GM12878 (cell line): ENCODE measurements around the gene SETD2.

ENCODE experiments used
- CREB1 ChIP-seq: IDR thresholded peaks from 2 replicates; pipeline ENCODE4 v1.6.1; 2012; ENCODE audit warnings: low read depth, mild to moderate bottlenecking, inconsistent platforms
- CTCF ChIP-seq, 3 experiments: IDR thresholded peaks in 2 of 3; conservative IDR thresholded peaks in 1 of 3; 2 replicates each; pipeline ENCODE4 v1.5.1; 2011; ENCODE audit warnings: low read depth in 3 of 3, low read length in 3 of 3, mild to moderate bottlenecking in 3 of 3, control low read depth in 2 of 3, moderate library complexity in 2 of 3, inconsistent platforms in 1 of 3, mixed read lengths in 1 of 3; ENCODE audit not compliant: control insufficient read depth in 2 of 3, insufficient read depth in 1 of 3; ENCODE audit errors: extremely low read depth in 1 of 3
- GATAD2B ChIP-seq: fragments of 450-650 bp; conservative IDR thresholded peaks from 2 replicates; pipeline ENCODE4 v1.6.1; 2017; ENCODE audit warnings: low read depth, mild to moderate bottlenecking, moderate library complexity
- JUND ChIP-seq: IDR thresholded peaks from 2 replicates; pipeline ENCODE4 v1.6.1; 2012; ENCODE audit warnings: low read depth, mild to moderate bottlenecking, low read length, improper control_type of control experiment, moderate library complexity
- RCOR1 ChIP-seq: conservative IDR thresholded peaks from 2 replicates; pipeline ENCODE4 v1.6.1; 2012; ENCODE audit warnings: low read depth, low read length, improper control_type of control experiment
- REST ChIP-seq: IDR thresholded peaks from 2 replicates; pipeline ENCODE4 v1.6.1; 2012; ENCODE audit warnings: mild to moderate bottlenecking, low read depth, low read length
- TCF12 ChIP-seq: IDR thresholded peaks from 2 replicates; pipeline ENCODE4 v1.6.1; 2011; ENCODE audit warnings: low read depth, mild to moderate bottlenecking, low read length

- no peak for TF ChIP-seq GATAD2B
- no peak for TF ChIP-seq TCF12
- TF ChIP-seq CREB1 = no peak
- TF ChIP-seq JUND = no peak
- TF ChIP-seq CTCF (IDR thresholded peaks at IDR 0.05 in 2 of 3, conservative IDR thresholded peaks at IDR 0.05 in 1 of 3; ENCODE audit: control insufficient read depth in 2 of 3, extremely low read depth in 1 of 3, insufficient read depth in 1 of 3, low read depth in 3 of 3, low read length in 3 of 3) = no peak
- no peak for TF ChIP-seq REST
- no peak for TF ChIP-seq RCOR1
Observed at GRCh38 chr3:46989146-46989810, 174.6 kb downstream of the SETD2 start.
